Activated CD4-positive, alpha-beta T cell treated with anti-CD3 and anti-CD28 coated beads, Interleukin-2, amount 50 U/mL, for 24 hours (primary cell): Measurements from ENCODE around the gene LBP.
"Not testable (repeated sequence)": the region's sequence is repeated elsewhere in the genome, so short reads cannot be mapped to it uniquely, and the experiment has no call there.

Experiments
- DNase-seq, 2 donors: peaks; one replicate each; pipeline ENCODE4 v3.0.0-alpha.2; 2020; ENCODE audit warnings: low read depth in 1 of 2, low spot score in 1 of 2

The LBP gene

DNA sequence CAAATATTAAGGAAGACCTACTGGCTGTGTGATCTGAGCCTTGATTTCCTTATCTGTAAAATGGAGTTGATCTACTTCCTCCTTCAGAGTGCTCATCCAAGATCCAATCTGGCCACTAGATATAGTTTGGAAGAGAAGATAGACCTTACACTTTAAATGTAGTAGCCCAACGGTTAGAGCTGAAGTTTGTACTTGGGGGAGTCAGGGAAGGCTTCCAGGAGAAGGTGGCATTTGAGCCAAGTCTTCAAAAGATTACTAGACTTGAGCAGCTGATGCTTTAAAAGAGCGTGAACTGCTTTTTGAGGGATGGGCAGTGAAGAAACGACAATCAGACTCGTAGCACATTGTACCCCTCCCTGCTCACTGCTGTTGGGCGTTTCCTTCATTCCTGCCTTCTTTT is 3.6 kb downstream of the LBP start:
- DNase-seq = no peak

DNA sequence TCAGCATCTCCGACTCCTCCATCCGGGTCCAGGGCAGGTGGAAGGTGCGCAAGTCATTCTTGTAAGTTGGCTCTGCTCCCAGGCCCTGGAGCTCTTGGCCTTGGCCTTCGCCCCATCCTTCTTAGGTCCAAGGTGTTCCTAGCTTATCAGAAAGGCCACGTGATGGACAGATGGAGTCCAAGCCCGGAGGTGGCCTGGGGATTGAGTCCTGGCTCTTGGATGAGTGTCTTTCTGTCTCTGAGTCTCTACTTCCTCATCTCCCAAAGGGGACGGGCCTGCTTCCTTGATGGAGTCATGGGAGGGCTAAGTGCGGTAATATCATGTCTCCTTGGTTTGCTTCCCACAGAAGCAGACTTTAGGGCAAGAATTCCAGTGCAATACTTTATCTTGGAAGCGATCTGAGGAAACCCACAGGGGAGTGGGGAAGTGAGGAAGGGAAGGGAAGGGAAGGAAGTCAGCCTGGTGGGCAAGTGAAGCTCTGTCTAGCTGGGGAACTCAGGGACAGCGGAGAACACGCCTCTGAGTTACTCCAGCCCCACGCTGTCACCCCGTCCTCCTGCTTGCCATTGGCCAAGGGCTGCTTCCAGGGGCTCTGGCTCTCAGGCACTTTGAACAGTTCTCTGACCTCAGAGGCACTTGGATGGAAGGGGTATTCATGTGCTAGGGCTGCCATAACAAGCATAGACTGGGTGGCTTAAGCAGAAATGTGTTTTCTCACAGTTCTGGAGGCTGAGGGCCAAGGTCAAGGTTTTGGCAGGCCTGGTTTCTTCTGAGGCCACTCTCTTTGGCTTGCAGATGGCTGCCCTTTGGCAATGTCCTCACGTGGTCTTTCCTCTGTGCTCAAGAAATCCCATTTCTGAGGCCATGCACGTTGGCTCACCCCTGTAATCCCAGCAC is 4.8 kb downstream of the LBP start:
- no peak for DNase-seq

DNA sequence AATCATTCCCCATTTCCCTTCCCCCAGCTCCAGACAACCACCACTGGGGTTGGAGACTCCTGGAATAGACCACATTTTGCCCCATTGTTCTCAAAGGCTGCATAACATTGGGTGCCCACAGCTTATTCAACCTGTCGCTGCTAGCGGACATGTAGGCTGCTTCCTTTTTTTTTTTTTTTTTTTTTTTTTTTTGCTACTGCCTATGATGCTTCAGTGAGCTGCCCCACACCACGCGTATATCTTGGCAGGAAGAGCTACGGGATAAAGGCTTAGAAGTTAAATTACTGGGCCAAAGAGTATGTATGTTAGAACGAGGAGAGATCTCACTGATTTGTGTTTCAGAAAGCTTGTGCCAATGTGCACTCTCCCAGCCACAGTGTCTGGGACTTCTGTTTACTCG is 7.0 kb downstream of the LBP start:
- no peak for DNase-seq

DNA sequence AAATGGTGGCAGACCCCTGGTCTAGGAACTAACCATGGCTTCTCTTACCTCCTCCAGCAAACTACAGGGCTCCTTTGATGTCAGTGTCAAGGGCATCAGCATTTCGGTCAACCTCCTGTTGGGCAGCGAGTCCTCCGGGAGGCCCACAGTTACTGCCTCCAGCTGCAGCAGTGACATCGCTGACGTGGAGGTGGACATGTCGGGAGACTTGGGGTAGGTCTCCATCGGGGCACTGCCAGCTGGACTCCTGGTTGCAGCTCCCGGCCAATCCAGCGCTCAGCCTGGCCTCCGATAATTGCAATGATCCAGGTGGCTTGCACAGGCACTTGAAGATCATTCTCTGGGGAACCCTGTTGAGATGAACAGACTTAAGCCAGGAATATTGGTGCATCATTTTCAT is 7.9 kb downstream of the LBP start:
- DNase-seq = no peak

DNA sequence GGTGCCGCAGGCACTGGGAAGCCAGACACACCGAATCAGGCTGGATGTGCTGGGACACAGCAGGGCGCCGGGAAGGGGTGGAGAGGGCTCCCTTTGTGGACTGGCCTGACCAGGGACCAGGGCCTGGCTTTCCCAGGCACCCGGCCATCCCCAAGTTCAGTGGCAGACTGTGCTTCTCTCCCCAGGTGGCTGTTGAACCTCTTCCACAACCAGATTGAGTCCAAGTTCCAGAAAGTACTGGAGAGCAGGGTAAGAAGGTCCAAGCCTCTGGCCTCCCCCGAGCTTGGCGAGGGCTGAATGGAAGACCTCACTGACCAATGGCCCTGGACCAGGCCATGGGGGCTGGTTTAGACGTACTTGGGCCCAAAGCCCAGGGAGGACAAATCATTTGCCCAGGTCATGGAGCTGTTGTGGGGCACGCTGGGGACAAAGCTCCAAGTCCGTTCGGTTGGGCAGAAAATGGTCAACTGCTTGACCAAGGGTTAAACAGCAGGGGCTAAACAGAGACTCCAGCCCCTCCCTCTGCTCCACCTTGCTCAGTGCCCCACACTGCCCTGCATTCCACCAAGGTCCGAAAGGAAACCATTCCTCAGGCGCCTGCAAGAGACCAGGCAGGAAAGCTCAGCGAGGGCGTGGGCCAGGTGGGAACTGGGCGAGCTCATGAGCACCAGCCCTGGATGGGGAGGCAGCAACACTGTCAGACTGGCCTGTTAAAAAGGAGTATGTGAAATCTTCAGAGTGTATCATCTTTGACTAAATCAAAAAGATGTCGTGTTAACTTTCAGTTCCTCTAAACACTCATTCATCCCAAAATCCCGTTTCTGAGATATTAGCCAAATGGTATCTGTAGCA is 9.1 kb downstream of the LBP start:
- DNase-seq = no peak

DNA sequence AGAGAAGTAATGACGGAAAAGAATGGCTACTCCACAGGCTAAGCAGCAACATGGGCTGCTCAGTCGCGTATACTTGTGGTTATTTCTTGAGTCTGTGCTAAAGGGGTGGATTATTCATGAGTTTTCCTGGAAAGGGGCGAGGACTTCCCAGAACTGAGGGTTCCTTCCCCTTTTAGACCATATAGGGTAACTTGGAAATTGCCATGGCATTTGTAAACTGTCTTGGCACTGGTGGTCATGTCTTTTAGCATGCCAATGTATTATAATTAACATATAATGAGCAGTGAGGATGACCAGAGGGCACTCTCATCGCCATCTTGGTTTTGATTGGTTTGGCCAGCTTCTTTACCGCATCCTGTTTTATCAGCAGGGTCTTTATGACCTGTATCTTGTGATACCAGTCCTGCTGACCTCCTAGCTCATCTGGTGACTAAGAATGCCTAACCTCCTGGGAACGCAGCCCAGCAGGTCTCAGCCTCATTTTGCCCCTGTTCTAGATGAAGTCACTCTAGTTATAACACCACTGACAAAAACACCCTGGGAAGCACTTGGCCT is 11.4 kb downstream of the LBP start:
- no peak for DNase-seq

DNA sequence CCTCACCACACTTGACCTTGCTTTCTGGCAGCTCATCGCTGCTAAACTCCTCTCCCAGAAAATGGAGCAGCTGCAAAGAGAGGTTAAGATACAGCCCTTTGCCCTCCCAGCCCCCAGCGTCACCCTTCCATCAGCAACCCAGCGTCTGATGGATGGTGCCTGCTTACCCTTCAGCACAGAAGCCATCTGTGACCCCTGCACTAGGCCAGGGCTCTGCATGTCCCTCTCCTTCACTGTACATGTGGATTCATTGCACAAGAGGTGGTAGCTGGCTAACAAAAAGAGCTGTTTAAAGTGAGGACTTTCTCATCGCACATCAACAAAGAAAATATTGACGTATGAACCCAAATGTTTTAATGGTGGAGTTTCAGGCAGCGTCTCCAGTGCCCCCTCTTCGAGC is 12.3 kb downstream of the LBP start:
- no peak for DNase-seq

DNA sequence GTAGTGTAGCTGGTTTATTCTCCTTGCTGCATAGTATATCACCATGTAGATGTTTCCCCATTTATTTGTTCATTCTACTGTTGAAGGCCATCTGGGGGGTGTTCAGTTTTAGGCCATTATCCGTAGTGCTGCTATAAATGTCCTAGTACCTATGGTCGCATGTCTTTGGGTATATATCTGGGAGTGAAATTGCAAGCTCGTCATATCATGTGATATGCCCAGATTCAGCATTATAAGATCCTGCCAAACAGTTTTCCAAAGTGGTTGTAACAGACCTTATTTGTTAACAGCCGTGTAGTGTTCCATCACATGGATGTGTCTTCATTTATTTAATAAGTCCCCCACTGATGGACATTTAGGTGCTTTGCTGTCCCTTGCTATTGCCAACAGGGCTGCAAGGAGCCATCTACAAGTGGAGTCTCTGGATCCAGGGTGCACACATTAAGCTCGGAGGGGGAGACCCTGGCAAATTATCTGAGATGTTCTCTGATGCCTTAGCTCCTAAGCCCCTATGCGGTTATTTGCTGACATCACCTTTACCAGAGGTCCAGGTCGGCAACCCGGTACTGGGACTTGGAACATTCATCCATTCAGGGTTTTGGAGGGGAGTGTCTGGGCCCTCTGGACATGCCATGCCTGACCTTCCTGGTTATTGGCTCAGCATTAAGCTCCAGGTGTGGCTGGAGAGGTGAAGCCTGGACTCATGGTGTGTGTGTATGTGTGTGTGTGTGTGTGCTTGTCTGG is 16.9 kb downstream of the LBP start:
- no peak for DNase-seq

DNA sequence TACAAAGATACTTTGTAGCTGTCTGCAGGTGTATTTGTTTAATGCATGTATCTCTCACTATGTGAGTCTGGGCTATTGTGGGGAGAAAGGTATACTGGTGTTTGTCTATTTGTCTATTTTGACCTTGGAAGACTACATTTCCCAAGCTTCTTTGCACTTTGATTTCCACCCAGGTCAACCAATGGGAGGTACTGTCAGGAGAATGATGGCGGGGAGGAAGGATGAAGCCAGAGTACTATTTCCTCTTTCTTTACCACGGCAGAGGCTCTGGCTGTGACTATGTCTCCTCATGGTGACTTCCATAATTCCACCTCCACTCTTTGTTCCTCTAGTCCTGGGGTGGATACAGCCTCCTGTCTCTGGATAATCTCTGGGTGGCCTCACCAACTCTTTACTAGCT is 23.1 kb downstream of the LBP start:
- DNase-seq = no peak

DNA sequence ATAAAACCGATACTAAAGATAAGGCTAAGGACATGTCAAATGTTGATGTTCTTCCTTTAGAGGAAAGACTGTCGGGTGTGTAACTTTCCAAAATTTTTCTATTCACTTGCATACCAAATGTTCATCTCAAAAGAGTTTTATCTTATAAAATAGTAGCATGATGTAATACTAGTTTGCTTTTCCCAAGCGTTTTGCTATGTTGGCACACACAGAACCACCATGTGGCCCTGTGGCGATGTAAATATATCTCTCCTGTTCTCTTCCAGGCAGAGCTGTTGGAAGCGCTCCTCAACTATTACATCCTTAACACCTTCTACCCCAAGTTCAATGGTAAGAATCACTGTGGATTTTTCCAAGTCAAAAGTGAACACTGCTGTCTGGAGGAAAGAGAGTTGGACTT is 26.5 kb downstream of the LBP start:
- no peak for DNase-seq

DNA sequence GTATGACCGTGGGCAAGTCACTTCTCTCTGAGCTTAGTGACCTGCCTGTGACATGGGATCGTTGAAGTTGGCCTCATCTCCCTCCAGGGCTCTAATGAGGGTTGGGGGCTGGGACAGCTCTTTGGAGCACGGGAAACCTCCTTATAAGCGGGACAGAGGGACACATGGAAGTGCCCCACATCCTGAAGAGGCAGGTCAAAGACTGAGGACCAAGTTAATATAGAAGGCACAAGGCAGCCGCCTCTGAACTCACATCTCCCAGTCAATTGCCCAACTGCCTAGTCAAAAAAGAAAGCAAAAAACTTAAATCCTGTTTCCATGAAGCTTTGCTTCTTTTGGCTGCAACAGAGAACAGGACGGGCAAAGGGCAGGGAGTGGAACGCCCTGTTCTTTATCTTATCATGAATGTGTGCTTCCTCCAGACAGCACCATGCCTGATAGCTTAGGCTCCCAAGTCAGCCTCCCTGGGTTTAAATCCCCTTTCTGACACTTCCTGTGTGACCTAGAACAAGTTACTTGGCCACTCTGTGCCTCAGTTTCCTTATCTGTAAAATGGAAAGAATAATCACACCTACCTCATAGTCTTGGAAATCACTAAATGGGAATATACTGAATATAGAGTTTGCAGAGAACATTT is 27.1 kb downstream of the LBP start:
- DNase-seq = no peak

DNA sequence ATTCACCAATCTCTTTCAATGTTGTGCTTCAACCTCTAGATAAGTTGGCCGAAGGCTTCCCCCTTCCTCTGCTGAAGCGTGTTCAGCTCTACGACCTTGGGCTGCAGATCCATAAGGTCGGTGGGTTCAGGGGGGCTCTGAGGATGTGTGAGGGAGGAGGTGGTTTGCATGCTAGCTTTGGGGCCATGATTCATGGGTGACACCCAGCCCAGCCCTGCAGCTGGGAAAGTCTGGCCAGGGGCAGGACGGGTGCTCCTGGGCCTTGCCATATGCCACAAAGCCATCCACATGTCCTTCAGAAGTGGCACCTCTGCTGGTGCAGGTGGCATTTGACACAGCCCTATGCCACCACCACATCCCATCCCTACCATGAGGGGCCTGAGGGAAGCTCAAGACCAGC is 27.6 kb downstream of the LBP start:
- DNase-seq = no peak

DNA sequence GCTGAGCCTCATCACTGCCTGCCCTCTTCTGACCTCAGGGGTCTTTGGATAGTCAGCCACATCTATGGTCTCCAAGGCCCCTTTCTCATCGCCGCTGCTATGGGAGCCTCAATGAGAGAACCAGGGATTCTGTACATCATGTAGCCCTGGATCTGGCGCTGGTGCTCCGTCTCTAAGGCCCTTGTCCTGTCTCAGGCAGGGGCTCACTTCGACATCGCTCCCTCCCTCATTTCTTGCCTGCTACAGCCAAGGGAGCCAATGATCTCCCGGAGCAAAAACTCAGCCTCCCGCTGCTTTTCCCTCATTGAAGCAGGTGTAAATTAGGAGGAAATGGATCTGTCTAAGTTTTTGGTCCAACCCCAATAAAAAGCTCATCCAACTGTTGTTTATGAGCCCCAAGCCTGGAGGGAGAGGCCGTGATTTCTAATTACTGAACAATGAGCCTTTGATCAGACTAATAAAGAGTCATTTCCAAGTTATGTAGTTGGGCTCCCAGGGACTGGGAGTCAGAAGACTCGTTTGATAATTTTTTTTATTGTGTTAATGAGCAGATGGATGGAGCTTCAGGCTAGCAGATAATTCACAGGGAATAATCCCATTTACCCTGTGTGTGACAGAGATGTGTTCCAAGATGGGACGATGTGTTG is 30.9 kb downstream of the LBP start:
- no peak for DNase-seq

DNA sequence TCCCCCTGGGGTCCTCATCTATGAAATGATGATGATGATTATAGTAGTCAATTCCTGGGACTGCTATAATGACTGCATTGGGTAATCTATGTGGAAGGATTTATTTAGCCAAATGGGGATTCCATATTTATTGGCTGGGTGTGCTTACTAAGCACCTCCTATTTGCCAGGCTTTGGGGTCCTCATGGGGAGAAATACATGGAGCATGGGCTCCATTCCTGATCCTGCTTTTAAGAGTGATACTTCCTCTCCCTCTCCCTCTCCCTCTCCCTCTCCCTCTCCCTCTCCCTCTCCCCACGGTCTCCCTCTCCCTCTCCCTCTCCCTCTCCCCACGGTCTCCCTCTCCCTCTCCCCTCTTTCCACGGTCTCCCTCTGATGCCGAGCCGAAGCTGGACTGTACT is 31.6 kb downstream of the LBP start:
- not testable (repeated sequence) for DNase-seq

DNA sequence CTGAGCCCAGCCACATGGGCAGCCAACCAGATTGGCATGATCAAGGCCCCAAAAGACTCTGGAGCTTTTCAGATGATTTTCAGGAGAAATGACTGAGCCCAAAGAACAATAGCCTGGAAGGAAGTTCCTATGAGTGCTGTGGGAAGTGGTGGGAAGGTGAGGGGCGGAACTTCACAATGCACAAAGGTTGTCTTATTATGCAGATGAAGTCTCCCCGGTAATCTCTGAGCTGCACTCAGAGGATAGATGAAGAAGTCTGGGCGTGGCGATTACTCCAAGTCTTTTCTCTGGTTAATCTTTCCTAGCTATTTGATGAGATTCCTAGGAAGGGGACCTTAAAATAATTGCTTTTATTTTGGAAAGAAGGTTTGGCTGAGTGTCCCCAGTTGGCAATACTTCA is 36.9 kb downstream of the LBP start:
- DNase-seq = no peak

DNA sequence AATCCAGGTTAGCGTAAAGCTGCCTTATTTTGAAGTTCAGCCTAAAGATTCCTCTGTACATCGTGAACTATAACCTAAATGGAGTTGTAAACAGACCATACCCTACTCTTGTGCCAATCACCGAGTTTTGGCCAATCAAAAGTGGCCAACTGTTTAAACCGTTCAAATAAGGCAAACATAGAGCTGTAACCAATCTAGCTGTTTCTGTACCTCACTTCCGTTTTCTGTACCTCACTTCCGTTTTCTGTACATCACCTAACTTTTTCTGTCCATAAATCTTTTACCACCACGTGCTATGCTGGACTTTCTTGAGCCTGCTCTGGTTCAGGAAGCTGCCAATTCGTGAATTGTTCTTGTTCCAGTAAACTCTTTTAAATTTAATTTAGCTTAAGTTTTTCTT is 39.7 kb downstream of the LBP start:
- no peak for DNase-seq

DNA sequence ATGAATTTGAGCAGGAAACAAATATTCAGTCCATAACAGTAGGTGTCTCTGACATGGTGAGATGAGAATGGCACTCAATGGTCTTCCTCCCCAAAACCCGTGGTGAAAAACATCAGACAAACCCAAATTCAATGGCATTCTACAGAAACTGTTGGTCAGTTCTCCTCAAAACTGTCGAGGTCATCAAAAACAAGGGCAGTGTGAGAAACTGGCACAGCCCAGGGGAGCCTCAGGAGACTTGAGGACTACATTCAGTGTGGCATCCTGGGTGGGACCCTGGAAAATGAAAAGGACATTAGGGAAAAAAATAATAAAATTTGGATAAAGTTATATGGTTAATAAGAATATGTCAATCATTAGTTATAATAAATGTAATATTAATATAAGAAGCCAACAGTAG is 40.6 kb downstream of the LBP start:
- DNase-seq = no peak

DNA sequence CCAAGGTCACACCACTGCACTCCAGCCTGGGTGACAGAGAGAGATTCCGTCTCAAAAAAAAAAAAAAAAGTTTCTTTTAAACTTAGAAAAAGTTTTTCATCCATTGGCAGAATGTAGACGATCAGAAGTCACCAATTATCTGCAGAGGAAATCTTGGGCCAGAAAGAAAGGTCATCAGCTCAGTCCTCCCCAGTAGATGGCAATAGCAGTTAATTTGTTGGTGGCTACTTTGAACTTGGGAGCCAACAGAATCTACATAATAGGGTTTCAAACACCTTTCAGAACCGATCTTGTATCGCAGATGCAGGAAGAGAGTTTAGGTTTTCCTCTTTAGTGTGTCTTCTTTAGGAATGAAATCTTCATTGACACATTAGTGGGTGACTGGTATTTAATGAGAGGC is 41.7 kb downstream of the LBP start:
- DNase-seq = no peak

DNA sequence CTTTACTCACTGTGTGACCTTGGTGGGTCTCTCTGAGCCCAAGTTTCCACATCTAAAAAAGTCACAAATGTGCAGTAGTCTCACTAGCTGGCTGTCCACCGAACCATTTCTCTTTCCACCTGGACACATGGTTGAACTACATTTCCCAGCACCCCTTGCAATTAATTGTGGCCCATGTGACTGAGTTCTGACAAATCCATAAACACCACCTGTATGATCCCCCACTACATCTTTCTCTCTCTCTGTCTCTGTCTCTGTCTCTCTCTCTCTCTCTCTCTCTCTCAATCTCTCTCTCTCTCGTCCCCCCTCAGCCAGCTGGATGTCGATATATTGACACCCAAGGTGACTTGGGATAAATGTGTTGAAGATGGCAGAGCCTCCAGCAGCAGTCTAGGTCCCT is 46.1 kb downstream of the LBP start:
- no peak for DNase-seq

DNA sequence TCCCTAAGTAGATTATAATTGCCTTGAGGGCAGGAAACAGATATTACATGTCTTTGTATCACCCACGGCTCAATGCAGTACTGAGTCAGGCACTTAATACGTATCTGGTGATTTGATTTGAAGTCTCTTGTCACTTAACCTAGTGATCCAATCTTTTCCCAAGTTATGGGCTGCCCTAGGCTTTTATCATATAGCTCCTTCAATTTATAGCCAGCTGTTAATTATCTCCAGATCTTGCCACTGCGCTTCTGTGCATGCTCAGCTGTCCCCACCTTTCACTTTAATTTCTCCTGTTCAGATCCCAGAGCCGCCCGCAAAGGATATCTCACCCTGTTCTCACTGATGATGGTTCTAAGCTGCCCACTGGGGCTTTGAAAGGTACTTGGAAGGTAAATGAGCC is 47.0 kb downstream of the LBP start:
- no peak for DNase-seq
